Heart right ventricle (tissue), 16 donors: ENCODE measurements around the gene NLRX1. TPM values are rescaled to one million over a fixed set of nuclear protein-coding genes. Genes with fewer than 3 reads are reported as not detected.
A peak's percentile ranks its signal among the peaks of the same experiment; 100 is the strongest.
"Not testable (repeated sequence)": the region's sequence is repeated elsewhere in the genome, so short reads cannot be mapped to it uniquely, and the experiment has no call there.

Source experiments
- ATAC-seq, 8 donors: fragments of 200-7000 bp; cut with Tn5 transposase; one replicate each; pipeline ENCODE4 v1.9.1; 2020; ENCODE audit warnings: mild to moderate bottlenecking in 8 of 8, moderate library complexity in 8 of 8, moderate number of reproducible peaks in 1 of 8
- DNase-seq, 2 donors: peaks; one replicate each; pipeline ENCODE4 v3.0.0-alpha.2; 2020
- H3K27ac ChIP-seq, 10 donors: fragments of 200-600 bp; sonication (generic) in 2 of 10; one replicate each; pipeline versions ENCODE4 v1.5.0 to v1.8.0; 2020 to 2022; ENCODE audit warnings: mild to moderate bottlenecking in 3 of 10
- H3K27me3 ChIP-seq, 7 donors: fragments of 200-600 bp; one replicate each; pipeline ENCODE4 v1.8.0; 2021 to 2022; ENCODE audit warnings: mild to moderate bottlenecking in 2 of 7
- H3K36me3 ChIP-seq, 9 donors: fragments of 200-600 bp; sonication (generic) in 1 of 9; one replicate each; pipeline versions ENCODE4 v1.5.0 to v1.8.0; 2020 to 2022; ENCODE audit warnings: mild to moderate bottlenecking in 2 of 9
- H3K4me1 ChIP-seq, 9 donors: fragments of 200-600 bp; sonication (generic) in 1 of 9; one replicate each; pipeline versions ENCODE4 v1.5.0 to v1.8.0; 2020 to 2022; ENCODE audit warnings: mild to moderate bottlenecking in 4 of 9
- H3K4me3 ChIP-seq, 10 donors: fragments of 200-600 bp; sonication (generic) in 2 of 10; one replicate each; pipeline versions ENCODE4 v1.5.0 to v1.8.0; 2020 to 2022; ENCODE audit warnings: mild to moderate bottlenecking in 7 of 10, moderate library complexity in 2 of 10
- H3K9me3 ChIP-seq, 11 donors: fragments of 200-600 bp in 10 of 11; sonication (generic) in 2 of 11; one replicate each; pipeline versions ENCODE4 v1.5.0 to v1.8.0; 2013 to 2022; ENCODE audit warnings: mild to moderate bottlenecking in 2 of 11, control low read depth in 1 of 11, moderate library complexity in 1 of 11
- WGBS, 2 donors: extraction: QIAGEN DNeasy Blood & Tissue Kit; methylation state at CpG; one replicate each; pipeline ENCODE4 v1.1.7; 2013; ENCODE audit warnings: inconsistent platforms in 1 of 2; 5-methylcytosine and 5-hydroxymethylcytosine counted together
- intact Hi-C, 10 donors: fragments of 100-400 bp; cut with DNase I; formaldehyde crosslinking; loops; one replicate each; pipeline versions ENCODE4 v1.11.1 to v1.14.2; 2022
- polyA plus RNA-seq, 2 donors: library from polyadenylated mRNA; stranded (reverse); fragments of 200-250 nt; gene quantifications; one replicate each; pipeline ENCODE4 v1.2.3, GENCODE V29; 2013
- total RNA-seq, 10 donors: library from RNA; stranded (reverse); fragmentation: NEBNext Ultra II Directional in 3 of 10; extraction: Animal tissue kit (Norgen Biotek cat#: 25700) in 3 of 10; gene quantifications; one replicate each; pipeline versions ENCODE4 v1.2.1 to v1.2.4, GENCODE V29; 2021 to 2023
- TF ChIP-seq, protein P1 (sequence below), 9 donors: fragments of 200-600 bp; sonication (generic) in 2 of 9; IDR thresholded peaks; one replicate each; pipeline versions ENCODE4 v1.5.0 to v1.8.0; 2021 to 2022; ENCODE audit warnings: antibody characterized with exemption in 9 of 9, mild to moderate bottlenecking in 5 of 9, moderate library complexity in 1 of 9
- donor health status: Arrhythmogenic right ventricular cardiomyopathy.
- donor health status: ischemic (EF 13 %, LVEDD 7.1; RV severe dilation, severe dysfunction).
- donor health status: healthy with polysubstance abuse.
- donor health status: DM: no; HTN: yes; CAD: no.
- donor health status: DM: no; HTN: no; CAD: no.
- donor health status: ischemic (EF 25% LVEDD 6.9; RV normal size, moderate dysfunction).
- donor health status: ischemic (EF 25% LVEDD 5.7; RV mildly dilated, moderate dysfunction).
- donor health status: healthy.
- donor health status: DM: yes; HTN: yes; CAD: no.
- donor health status: Ischemic cardiomyopathy.
- donor health status: ischemic (EF 35%, LVEDD 5.7; RV mildly dilated, moderate dysfunction).
- donor health status: nonischemic (EF 11% LVEDD 7.7; RV severe dilation, severe dysfunction).
- donor health status: DM: yes; HTN: yes; CAD: no.
- donor health status: PGD.
- donor health status: ischemic (EF 29% LVEDD 5.4; RV normal size, mild dysfunction).
- donor health status: nonischemic (EF 23%, LVEDD 6.1; RV moderate dilation, normal function).

NLRX1 gene
- total and polyA plus RNA-seq, 12 donors, result 7.9 to 39.3 (median 31.7) TPM

DNA sequence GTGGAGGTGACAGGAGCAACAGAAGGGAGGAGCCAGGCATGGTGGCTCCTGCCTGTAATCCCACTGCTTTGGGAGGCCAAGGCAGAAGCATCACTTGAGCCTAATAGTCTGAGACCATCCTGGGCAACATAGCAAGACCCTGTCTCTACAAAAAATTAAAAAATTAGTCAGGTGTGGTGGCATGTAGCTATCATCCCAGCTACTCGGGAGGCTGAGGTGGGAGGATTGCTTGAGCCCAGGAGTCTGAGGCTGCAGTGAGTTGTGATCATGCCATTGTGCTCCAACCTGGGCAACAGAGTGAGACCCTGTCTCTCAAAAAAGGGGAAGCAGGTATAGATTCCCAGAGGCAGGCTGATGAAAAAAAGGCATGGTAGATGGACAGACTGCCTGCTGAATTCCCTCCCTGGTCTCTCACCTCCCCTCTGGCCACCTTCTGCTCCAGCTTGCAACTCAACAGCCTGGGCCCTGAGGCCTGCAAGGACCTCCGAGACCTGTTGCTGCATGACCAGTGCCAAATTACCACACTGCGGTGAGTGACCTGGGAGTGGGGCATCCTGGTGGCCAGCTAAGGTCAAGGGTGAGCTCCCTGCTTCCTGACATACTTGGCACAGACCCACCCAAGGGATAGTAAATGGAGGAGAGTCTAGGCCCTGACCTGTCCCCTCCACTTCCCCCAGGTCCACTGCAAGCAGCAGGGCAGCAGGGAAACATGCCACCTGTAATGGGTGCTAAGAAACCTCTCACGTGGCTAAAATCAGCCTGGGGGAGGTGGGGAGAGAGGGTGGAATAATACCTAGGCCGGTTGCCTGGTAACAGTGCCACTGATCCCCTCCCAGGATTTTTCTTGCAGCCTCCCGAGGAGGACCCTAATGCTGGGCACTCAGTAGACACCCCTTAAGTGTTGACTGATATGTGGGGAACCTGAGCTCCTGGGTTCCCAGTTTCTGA is 12.5 kb downstream of the NLRX1 start:
- 80 to 81% methylated on average over 6 of the region's 6 CpGs for WGBS, 2 donors

GRCh38 chr11:119181677-119182412 is 13.3 kb downstream of the NLRX1 start:
- peaks cover 0 to 4% (median 0%) of the 10 kb centered on the region in 7 donors for H3K27me3 ChIP-seq
- peaks cover 0 to 19% (median 0%) of the 10 kb centered on the region in 9 donors for H3K4me1 ChIP-seq
- no peak overlapping the region for H3K27ac ChIP-seq
- TF ChIP-seq, protein P1, sequence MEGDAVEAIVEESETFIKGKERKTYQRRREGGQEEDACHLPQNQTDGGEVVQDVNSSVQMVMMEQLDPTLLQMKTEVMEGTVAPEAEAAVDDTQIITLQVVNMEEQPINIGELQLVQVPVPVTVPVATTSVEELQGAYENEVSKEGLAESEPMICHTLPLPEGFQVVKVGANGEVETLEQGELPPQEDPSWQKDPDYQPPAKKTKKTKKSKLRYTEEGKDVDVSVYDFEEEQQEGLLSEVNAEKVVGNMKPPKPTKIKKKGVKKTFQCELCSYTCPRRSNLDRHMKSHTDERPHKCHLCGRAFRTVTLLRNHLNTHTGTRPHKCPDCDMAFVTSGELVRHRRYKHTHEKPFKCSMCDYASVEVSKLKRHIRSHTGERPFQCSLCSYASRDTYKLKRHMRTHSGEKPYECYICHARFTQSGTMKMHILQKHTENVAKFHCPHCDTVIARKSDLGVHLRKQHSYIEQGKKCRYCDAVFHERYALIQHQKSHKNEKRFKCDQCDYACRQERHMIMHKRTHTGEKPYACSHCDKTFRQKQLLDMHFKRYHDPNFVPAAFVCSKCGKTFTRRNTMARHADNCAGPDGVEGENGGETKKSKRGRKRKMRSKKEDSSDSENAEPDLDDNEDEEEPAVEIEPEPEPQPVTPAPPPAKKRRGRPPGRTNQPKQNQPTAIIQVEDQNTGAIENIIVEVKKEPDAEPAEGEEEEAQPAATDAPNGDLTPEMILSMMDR (IDR thresholded peaks at IDR 0.05), result no peak
- no peak for DNase-seq
- peak in 1 of 8 donors; percentile 27 for ATAC-seq
- intact Hi-C loops, result no loop called here
- peaks cover 0 to 62% (median 17%) of the 10 kb centered on the region in 9 donors for H3K36me3 ChIP-seq
- no peaks in the 10 kb centered on the region for H3K9me3 ChIP-seq
- 84 to 85% methylated on average over 17 of the region's 17 CpGs for WGBS, 2 donors
- H3K4me3 ChIP-seq, result no peak overlapping the region

More for the DNA sequence above, 12.5 kb downstream of the NLRX1 start:
- H3K4me1 ChIP-seq, result peaks cover 0 to 19% (median 0%) of the 10 kb centered on the region in 9 donors
- intact Hi-C loops, result no loop called here
- no peak overlapping the region for H3K27ac ChIP-seq
- ATAC-seq (no peak), DNase-seq (no peak)
- H3K9me3 ChIP-seq, result no peaks in the 10 kb centered on the region
- H3K36me3 ChIP-seq, result peaks cover 0 to 71% (median 17%) of the 10 kb centered on the region in 9 donors
- H3K27me3 ChIP-seq, result no peaks in the 10 kb centered on the region
- TF ChIP-seq, protein P1 (IDR thresholded peaks at IDR 0.05), result no peak
- H3K4me3 ChIP-seq, result no peak overlapping the region

DNA sequence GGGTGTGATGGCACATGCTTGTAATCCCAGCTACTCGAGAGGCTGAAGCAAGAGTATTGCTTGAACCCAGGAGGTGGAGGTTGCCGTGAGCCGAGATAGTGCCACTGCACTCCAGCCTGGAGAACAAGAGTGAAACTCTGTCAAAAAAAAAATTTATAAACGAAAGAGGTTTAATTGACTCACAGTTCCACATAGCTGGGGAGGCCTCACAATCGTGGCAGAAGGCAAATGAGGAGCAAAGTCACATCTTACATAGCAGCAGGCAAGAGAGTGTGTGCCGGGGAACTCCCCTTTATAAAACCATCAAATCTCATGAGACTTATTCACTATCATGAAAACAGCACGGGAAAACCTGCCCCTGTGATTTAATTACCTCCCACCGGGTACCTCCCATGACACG is 15.9 kb downstream of the NLRX1 start:
- H3K9me3 ChIP-seq, H3K4me3 ChIP-seq, intact Hi-C loops, DNase-seq, H3K27ac ChIP-seq, H3K4me1 ChIP-seq, ATAC-seq: not testable (repeated sequence)
- Histone ChIP-seq H3K27me3 (peaks cover 0 to 12% (median 4%) of the 10 kb centered on the region in 7 donors), H3K36me3 (peaks cover 0 to 46% (median 11%) of the 10 kb centered on the region in 9 donors)
- 78 to 82% methylated on average over 9 of the region's 9 CpGs for WGBS, 2 donors

GRCh38 chr11:119185981-119186634 is 17.6 kb downstream of the NLRX1 start:
- Histone ChIP-seq H3K9me3 (no peaks in the 10 kb centered on the region), H3K36me3 (peaks cover 0 to 30% (median 0%) of the 10 kb centered on the region in 9 donors), H3K4me1 (peaks cover 0 to 6% (median 0%) of the 10 kb centered on the region in 9 donors), H3K27me3 (peaks cover 0 to 12% (median 4%) of the 10 kb centered on the region in 7 donors), H3K4me3 (no peak overlapping the region), H3K27ac (no peak overlapping the region)
- DNase-seq, result no peak
- intact Hi-C loops, result no loop called here
- TF ChIP-seq, protein P1 (IDR thresholded peaks at IDR 0.05), result no peak
- 47 to 49% methylated on average over 15 of the region's 15 CpGs for WGBS, 2 donors
- ATAC-seq, result peak in 1 of 8 donors; percentile 3
